ENCODE results near the gene GNAS-AS1. TPM values are rescaled to one million over a fixed set of nuclear protein-coding genes. Genes with fewer than 3 reads are reported as not detected.

GNAS-AS1 gene
- total RNA-seq, 1 donor from 2014 or later: 0.97 TPM

GRCh38 chr20:58875111-58875510 is 24.4 kb upstream of the GNAS-AS1 start:
- Histone ChIP-seq H3K9me3 (no peaks in the 10 kb centered on the region), H3K27ac (no peak overlapping the region), H3K27me3 (ENCODE audit: low read depth) (no peaks in the 10 kb centered on the region), H3K36me3 (no peaks in the 10 kb centered on the region), H3K4me1 (no peaks in the 10 kb centered on the region), H3K4me3 (no peak overlapping the region)
- no peak for DNase-seq
- ATAC-seq: no peak
- no peak for TF ChIP-seq CTCF (IDR thresholded peaks at IDR 0.05)
- intact Hi-C loops (cut with DNase I): no loop called here

DNA sequence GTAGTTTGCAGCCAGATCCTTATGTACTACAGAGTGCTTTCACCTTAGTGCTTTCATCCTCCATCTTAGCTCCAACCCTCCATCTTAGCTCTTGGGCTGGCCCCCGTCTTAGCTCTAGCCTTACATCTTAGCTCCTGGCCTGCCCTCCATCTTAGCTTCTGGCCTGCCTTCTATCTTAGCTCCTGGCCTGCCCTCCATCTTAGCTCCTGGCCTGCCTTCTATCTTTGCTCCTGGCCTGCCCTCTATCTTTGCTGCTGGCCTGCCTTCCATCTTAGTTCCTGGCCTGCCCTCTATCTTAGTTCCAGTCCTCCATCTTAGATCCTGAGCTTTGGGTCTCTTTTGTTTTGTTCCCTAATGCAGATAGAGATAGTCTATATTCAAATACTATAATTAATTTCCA is 23.8 kb upstream of the GNAS-AS1 start:
- Histone ChIP-seq H3K36me3 (no peaks in the 10 kb centered on the region), H3K9me3 (no peaks in the 10 kb centered on the region), H3K4me3 (no peak overlapping the region), H3K27ac (no peak overlapping the region), H3K27me3 (ENCODE audit: low read depth) (no peaks in the 10 kb centered on the region), H3K4me1 (no peaks in the 10 kb centered on the region)
- ATAC-seq (no peak), DNase-seq (no peak)
- intact Hi-C loops (cut with DNase I): loop anchor here (5.0 kb wide), 1 partner anchor 348 kb away; no protein-coding TSS in a partner anchor
- TF ChIP-seq CTCF (IDR thresholded peaks at IDR 0.05): no peak

DNA sequence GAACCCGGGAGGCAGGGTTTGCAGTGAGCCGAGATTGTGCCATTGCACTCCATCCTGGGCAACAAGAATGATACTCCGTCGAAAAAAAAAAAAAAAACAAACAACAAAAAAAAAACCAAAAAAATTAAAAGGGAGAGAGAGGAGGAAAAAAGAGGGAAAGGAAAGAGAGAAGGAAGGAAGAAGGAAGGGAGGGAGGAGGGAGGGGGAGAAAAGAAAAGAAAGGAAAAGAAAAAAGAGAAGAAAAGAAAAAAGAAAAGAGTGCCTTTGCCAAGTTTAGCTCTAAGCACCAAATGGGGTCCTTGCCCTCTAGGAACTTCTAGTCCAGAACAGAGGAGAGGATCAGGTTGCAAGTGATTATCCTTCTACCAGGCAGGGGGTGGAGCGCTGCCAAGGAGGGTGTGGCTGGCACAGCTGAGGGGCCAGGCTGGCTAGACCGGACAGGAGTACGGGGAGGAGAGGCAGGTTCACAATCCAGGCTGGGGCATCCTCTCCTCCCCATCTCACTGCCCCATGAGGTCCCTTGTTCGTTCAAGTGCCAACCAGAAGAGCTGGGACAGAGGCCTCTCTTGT is 20.9 kb upstream of the GNAS-AS1 start:
- Histone ChIP-seq H3K4me1 (no peaks in the 10 kb centered on the region), H3K27ac (no peak overlapping the region), H3K36me3 (no peaks in the 10 kb centered on the region), H3K9me3 (no peaks in the 10 kb centered on the region), H3K4me3 (no peak overlapping the region), H3K27me3 (ENCODE audit: low read depth) (no peaks in the 10 kb centered on the region)
- no peak for TF ChIP-seq CTCF (IDR thresholded peaks at IDR 0.05)
- intact Hi-C loops (cut with DNase I): loop anchor here (5.0 kb wide), 1 partner anchor 351 kb away; no protein-coding TSS in a partner anchor
- DNase-seq (no peak), ATAC-seq (no peak)

DNA sequence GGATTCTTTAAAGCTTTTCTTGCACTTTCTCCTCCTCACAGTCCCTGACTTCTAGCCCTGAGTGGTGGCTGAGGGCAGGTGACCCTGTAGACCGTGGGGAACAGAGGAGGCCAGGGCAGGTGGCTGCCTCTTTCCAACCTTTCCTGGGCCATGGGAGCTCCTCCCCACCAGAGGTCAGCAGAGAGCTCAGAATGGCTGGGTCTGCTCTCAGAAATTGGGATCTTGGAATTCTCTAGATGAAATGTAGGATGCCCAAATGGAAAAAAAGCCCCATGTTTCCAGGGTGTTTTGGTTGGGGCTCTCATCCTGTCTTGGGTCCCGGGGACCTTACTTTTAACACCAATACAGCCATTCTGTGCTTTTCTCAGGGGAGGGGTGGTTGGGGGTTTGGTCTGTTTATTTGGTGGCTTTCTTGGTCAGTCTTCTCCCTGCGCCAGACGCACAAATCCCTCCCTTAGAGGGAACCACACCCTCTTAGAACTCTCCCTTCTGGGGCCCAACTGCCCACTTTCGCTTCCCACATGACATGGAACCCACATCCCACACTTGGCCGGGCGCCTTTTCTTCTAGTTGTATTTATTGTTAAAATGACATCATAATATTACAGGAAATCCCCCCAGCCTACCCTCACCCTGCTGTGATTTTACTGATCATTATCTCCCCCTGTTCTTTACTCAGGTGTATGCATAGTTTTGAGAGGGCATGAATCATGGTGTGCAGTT is 19.8 kb upstream of the GNAS-AS1 start:
- no peaks in the 10 kb centered on the region for H3K27me3 ChIP-seq (ENCODE audit: low read depth)
- TF ChIP-seq CTCF (IDR thresholded peaks at IDR 0.05): peak; percentile 90
- peak; percentile 68 for DNase-seq
- no peaks in the 10 kb centered on the region for H3K9me3 ChIP-seq
- intact Hi-C loops (cut with DNase I): loop anchor here (5.0 kb wide), 1 partner anchor 352 kb away; no protein-coding TSS in a partner anchor
- H3K4me3 ChIP-seq: no peak overlapping the region
- no peak overlapping the region for H3K27ac ChIP-seq
- peak; percentile 91 to 94 for ATAC-seq
- no peaks in the 10 kb centered on the region for H3K36me3 ChIP-seq
- H3K4me1 ChIP-seq: no peaks in the 10 kb centered on the region

DNA sequence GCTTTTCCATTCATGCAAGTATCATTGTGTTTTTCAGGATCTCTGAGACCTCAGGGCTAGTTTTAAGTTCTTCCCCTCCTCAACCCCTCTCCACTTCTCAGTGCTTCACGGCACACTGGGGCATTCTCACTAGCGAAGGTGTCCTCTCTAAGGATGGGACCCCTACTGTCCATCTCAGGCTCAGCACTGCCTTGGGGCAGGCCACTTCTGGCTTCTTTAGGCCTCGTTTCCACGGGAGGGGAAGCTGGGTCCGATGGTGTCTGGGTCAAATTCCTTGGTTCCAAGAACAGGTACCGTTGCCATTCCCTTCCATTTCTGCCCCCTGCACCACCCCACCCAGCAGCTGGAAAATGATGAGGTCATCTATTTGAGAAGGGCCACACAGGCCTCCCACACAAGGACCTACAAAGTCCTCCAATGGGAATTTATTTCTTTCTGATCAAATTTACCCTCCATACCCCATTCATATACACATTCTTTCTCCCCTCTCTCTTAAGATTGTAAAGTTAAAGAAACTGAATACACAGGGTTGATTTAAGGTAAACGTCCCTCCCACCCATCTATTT is 19.0 kb upstream of the GNAS-AS1 start:
- no peak for TF ChIP-seq CTCF (IDR thresholded peaks at IDR 0.05)

More for the DNA sequence above, 19.0 kb upstream of the GNAS-AS1 start:
- Histone ChIP-seq H3K4me3 (no peak overlapping the region), H3K27me3 (ENCODE audit: low read depth) (no peaks in the 10 kb centered on the region), H3K27ac (no peak overlapping the region), H3K4me1 (no peaks in the 10 kb centered on the region), H3K36me3 (no peaks in the 10 kb centered on the region), H3K9me3 (no peaks in the 10 kb centered on the region)
- DNase-seq: no peak
- intact Hi-C loops (cut with DNase I): loop anchor here (5.0 kb wide), 1 partner anchor 353 kb away; no protein-coding TSS in a partner anchor
- ATAC-seq: no peak
